HG03432 (cell line): ENCODE data around the gene PCDHGB3.
"Not testable (repeated sequence)": the region's sequence is repeated elsewhere in the genome, so short reads cannot be mapped to it uniquely, and the experiment has no call there.

Experiments used
- ATAC-seq: cut with Tn5 transposase; IDR thresholded peaks from one replicate; pipeline ENCODE4 v1.9.1; 2021; ENCODE audit warnings: mild to moderate bottlenecking, moderate library complexity; ENCODE audit not compliant: unreplicated experiment

Gene PCDHGB3

GRCh38 chr5:141356950-141357349 lies 13.1 kb upstream of the PCDHGB3 start:
- ATAC-seq: no peak

DNA sequence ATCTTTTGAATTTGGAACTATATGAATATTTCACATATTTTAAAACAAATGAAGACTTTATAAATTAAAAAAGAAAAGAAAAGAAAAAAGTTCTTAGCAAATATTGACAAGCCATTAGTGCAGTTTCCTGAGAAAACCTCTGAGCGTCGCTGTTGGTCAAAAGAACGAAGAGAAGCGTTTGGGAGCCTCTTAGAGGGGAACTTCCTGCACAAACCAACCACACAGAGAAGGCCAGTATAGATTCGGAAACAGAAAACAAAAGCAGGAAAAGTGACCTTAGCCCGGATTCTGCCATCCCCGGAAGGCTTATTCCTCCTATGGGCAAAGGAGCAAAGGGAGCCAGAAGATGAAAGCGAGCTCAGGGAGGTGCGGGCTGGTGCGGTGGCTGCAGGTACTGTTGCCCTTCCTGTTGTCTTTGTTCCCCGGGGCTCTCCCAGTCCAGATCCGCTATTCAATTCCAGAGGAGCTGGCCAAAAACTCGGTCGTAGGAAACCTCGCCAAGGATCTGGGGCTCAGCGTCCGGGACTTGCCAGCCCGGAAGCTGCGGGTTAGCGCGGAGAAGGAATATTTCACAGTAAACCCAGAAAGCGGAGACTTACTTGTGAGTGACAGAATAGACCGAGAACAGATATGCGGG lies 10.1 kb upstream of the PCDHGB3 start, which contains the start of gene PCDHGB2:
Gene PCDHGB2, plus strand, starts transcription at position 205 of the 637 bp plus-strand sequence. Its CDS starts 142 bp downstream, at position 347.
- peak; percentile 82 for ATAC-seq

DNA sequence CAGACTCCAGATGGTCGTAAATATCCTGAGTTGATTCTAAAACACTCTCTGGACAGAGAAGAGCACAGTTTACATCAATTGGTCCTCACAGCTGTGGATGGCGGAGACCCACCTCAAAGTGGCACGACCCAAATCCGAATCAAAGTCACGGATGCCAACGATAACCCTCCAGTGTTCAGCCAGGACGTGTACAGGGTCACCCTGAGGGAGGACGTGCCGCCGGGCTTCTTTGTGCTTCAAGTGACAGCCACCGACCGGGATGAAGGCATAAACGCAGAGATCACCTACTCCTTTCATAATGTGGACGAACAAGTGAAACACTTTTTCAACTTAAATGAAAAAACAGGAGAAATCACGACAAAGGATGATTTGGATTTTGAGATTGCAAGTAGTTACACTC lies 9.4 kb upstream of the PCDHGB3 start:
- ATAC-seq: no peak

- ATAC-seq: no peak
Measured at GRCh38 chr5:141362719-141363118, 7.3 kb upstream of the PCDHGB3 start.

DNA sequence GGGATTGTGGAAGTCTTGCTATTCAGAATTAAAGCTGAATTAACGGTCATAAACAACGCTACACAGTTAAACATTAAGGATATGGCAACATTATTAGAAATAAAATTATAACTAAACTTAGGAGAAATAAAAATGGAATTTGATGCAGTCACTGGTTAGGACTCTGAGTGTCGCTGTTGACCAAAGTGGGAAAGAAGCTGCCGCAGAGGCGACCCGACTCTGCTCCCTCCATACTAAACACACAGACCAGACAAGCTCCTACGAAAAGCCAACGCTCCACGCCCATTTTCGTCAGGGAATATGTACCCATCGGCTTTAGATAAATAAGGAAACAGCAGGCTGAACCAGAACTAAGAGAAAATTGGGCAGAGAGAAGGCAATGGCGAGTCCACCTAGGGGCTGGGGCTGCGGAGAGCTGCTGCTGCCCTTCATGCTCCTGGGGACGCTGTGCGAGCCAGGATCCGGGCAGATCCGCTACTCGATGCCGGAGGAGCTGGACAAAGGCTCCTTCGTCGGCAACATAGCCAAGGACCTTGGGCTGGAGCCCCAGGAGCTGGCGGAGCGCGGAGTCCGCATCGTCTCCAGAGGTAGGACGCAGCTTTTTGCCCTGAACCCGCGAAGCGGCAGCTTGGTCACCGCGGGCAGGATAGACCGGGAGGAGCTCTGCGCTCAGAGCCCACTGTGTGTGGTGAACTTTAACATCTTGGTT lies 5.9 kb upstream of the PCDHGB3 start, which contains the start of gene PCDHGA5:
Gene PCDHGA5, plus strand, starts transcription at position 211 of the 709 bp plus-strand sequence. Its CDS starts 169 bp downstream, at position 380.
- ATAC-seq: no peak

DNA sequence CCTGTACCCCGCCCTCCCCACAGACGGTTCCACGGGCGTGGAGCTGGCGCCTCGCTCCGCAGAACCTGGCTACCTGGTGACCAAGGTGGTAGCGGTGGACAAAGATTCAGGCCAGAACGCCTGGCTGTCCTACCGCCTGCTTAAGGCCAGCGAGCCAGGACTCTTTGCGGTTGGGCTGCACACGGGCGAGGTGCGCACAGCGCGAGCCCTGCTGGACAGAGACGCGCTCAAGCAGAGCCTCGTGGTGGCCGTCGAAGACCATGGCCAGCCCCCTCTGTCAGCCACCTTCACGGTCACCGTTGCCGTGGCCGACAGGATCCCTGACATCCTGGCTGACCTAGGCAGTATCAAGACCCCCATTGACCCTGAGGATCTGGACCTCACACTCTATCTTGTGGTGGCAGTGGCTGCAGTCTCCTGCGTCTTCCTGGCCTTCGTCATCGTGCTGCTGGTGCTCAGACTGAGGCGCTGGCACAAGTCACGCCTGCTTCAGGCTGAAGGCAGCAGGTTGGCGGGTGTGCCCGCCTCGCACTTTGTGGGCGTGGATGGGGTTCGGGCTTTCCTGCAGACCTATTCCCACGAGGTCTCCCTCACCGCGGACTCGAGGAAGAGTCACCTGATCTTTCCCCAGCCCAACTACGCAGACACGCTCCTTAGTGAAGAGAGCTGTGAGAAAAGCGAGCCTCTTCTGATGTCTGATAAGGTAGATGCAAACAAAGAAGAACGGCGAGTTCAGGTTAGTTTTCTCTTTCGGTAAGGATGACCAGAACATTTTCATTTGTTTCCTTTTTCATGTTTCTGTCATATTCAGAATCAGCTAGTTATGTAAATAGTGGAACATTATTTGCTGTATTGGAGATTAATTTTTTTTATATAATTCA lies 3.8 kb upstream of the PCDHGB3 start:
- ATAC-seq: no peak

- no peak for ATAC-seq
Measured at GRCh38 chr5:141371572-141372475, 1.8 kb downstream of the PCDHGB3 start.

- no peak for ATAC-seq
Measured at GRCh38 chr5:141373673-141374317, 3.8 kb downstream of the PCDHGB3 start, which contains the start of gene PCDHGA6. Gene PCDHGA6, plus strand, starts transcription at chr5:141373891. Its CDS starts 193 bp downstream, at chr5:141374084.

GRCh38 chr5:141374627-141375026 lies 4.6 kb downstream of the PCDHGB3 start:
- no peak for ATAC-seq

DNA sequence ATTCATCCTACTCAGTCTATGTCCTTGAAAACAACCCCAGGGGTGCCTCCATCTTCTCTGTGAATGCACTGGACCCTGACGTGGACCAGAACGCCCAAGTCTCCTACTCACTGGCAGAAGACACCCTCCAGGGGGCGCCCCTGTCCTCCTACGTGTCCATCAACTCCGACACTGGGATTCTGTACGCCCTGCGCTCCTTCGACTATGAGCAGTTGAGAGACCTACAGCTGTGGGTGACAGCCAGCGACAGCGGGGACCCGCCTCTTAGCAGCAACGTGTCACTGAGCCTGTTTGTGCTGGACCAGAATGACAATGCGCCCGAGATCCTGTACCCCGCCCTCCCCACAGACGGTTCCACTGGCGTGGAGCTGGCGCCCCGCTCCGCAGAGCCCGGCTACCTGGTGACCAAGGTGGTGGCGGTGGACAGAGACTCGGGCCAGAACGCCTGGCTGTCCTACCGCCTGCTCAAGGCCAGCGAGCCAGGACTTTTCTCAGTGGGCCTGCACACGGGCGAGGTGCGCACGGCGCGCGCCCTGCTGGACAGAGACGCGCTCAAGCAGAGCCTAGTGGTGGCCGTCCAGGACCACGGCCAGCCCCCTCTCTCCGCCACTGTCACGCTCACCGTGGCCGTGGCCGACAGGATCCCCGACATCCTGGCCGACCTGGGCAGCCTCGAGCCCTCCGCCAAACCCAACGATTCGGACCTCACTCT lies 5.6 kb downstream of the PCDHGB3 start:
- ATAC-seq: not testable (repeated sequence)

- ATAC-seq: peak; percentile 64
Measured at GRCh38 chr5:141382469-141383294, 12.6 kb downstream of the PCDHGB3 start, which contains the start of gene PCDHGA7. Gene PCDHGA7, plus strand, starts transcription at chr5:141382742. Its CDS starts 158 bp downstream, at chr5:141382900.

DNA sequence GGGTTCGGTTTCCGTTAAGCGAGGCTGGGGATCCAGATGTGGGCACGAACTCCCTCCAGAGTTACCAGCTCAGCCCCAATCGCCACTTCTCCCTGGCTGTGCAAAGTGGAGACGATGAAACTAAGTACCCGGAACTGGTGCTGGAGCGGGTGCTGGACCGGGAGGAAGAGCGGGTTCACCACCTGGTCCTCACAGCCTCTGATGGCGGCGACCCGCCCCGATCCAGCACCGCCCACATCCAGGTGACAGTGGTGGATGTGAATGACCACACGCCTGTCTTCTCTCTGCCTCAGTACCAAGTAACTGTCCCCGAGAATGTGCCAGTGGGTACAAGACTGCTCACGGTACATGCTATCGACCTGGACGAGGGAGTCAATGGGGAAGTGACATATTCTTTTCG lies 13.3 kb downstream of the PCDHGB3 start:
- ATAC-seq: no peak

- ATAC-seq: no peak
Measured at GRCh38 chr5:141384471-141385267, 14.6 kb downstream of the PCDHGB3 start.

DNA sequence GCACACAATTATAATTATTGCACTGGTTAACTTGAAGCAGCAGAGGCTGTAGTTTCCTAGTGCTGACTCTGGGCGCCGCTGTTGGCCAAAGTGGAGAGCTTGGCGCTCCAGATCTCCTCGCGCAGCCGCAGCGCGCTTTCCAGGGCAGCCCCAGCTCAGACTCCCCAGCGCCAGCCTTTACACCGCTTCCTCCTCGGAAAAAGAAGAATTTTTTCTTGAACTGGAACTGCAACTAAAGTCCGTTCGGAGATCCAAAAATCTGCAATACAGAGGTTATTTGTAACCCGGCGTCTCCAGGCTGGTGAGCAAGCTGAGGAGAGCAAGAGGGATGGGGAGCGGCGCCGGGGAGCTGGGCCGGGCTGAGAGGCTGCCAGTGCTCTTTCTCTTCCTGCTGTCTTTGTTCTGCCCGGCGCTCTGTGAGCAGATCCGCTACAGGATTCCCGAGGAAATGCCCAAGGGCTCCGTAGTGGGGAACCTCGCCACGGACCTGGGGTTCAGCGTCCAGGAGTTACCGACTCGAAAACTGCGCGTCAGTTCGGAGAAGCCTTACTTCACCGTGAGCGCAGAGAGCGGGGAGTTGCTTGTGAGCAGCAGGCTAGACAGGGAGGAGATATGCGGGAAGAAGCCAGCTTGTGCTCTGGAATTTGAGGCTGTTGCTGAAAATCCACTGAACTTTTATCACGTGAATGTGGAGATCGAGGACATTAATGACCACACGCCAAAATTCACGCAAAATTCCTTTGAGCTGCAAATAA lies 17.7 kb downstream of the PCDHGB3 start, which contains the start of gene PCDHGB4:
Gene PCDHGB4, plus strand, starts transcription at position 142 of the 755 bp plus-strand sequence. Its CDS starts 187 bp downstream, at position 329.
- peak; percentile 91 for ATAC-seq

DNA sequence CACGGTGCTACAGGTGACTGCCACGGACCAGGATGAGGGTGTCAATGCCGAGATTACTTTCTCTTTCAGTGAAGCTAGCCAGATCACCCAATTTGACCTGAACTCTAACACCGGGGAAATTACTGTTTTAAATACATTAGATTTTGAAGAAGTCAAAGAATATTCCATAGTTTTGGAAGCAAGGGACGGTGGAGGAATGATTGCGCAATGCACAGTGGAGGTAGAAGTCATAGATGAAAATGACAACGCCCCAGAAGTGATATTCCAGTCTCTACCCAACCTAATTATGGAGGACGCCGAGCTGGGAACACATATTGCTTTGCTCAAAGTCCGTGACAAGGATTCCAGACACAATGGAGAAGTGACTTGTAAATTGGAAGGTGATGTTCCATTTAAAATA lies 18.6 kb downstream of the PCDHGB3 start:
- no peak for ATAC-seq
